Measurements from ENCODE around the gene ZCCHC24. TPM values are rescaled to one million over a fixed set of nuclear protein-coding genes. Genes with fewer than 3 reads are reported as not detected.

Gene ZCCHC24
- total and polyA plus RNA-seq, 2 donors from 2014 or later, result 8.4 to 21.3 TPM

DNA sequence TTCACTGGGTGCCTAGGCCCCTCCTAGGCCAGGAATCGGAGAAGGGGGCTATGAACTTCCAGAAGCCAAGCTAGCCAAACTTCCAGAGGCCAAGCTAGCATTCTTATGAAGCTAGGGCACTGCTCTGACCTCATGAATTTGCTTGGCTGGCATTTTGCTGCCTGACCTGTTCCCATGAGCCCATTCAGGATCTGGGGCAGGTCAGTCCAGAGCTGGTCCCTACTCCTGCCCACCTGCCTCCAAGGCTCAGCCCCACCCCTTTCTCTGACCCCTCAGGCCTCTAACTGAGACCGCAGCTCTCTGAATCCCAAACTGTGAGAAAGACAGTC, 99.4 kb downstream of the ZCCHC24 start:
- Histone ChIP-seq H3K36me3 (ENCODE audit: control insufficient read depth in 2 of 3, insufficient read depth in 3 of 3, low read length in 3 of 3) (peaks cover 0 to 15% (median 2%) of the 10 kb centered on the region in 3 donors), H3K4me1 (ENCODE audit: control insufficient read depth in 2 of 3, insufficient read depth in 2 of 3, low read depth in 1 of 3, low read length in 3 of 3) (peaks cover 0 to 17% (median 5%) of the 10 kb centered on the region in 3 donors), H3K27me3 (ENCODE audit: control insufficient read depth, insufficient read depth, low read length) (no peaks in the 10 kb centered on the region), H3K27ac (ENCODE audit: low read depth in 2 of 2, low read length in 2 of 2) (no peak overlapping the region), H3K9ac (ENCODE audit: low read length in 3 of 3) (no peak overlapping the region), H3K4me3 (ENCODE audit: low read length in 3 of 3) (no peak overlapping the region), H3K9me3 (ENCODE audit: control insufficient read depth in 2 of 3, insufficient read depth in 1 of 3, low read length in 3 of 3) (no peaks in the 10 kb centered on the region)
- intact Hi-C loops (cut with DNase I), result no loop called here
- TF ChIP-seq, protein P1, sequence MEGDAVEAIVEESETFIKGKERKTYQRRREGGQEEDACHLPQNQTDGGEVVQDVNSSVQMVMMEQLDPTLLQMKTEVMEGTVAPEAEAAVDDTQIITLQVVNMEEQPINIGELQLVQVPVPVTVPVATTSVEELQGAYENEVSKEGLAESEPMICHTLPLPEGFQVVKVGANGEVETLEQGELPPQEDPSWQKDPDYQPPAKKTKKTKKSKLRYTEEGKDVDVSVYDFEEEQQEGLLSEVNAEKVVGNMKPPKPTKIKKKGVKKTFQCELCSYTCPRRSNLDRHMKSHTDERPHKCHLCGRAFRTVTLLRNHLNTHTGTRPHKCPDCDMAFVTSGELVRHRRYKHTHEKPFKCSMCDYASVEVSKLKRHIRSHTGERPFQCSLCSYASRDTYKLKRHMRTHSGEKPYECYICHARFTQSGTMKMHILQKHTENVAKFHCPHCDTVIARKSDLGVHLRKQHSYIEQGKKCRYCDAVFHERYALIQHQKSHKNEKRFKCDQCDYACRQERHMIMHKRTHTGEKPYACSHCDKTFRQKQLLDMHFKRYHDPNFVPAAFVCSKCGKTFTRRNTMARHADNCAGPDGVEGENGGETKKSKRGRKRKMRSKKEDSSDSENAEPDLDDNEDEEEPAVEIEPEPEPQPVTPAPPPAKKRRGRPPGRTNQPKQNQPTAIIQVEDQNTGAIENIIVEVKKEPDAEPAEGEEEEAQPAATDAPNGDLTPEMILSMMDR (IDR thresholded peaks at IDR 0.05; ENCODE audit: borderline replicate concordance, extremely low read depth, insufficient read depth), result no peak
- FAIRE-seq (no peak), DNase-seq (peak in 1 of 5 donors; percentile 37)

DNA sequence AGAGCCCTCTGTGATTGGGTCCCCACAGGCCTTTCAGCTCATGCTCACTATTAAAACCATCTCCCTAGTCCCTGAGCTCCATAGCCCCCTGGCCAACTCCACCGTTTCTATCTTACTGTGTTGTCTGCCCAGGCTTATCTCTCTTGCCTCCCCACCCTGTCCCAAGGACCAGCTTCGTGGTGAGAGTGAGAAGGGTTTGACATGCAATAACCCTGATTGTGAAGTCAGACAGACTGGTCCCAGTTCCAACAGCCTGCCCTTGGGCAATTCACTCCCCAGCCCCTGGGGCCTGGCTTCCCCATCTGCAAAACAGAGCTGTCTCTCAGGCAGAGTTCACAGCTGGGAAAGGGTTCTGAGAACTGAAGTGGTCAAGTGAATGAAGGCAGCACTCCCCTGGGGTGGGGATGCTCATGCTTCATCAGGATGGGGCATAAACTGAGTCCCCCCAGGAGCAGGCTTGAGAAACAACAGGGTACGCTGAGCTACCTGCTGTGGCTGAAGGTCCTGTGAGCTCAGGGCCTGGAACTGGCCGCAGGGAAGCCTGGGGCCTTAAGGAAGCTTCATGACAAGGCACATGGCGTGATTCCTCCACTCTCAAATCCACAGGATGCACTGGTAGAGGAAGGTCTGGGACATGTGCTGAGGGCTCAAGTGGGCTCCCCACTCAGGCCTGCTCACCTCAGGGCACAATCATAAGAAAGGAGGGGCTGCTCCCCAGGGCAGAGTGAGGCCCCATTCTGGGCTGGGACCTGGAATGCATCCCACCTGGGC, 100.0 kb downstream of the ZCCHC24 start:
- H3K4me1 ChIP-seq (ENCODE audit: control insufficient read depth in 2 of 3, insufficient read depth in 2 of 3, low read depth in 1 of 3, low read length in 3 of 3), result peaks cover 0 to 17% (median 5%) of the 10 kb centered on the region in 3 donors
- no peaks in the 10 kb centered on the region for H3K27me3 ChIP-seq (ENCODE audit: control insufficient read depth, insufficient read depth, low read length)
- FAIRE-seq, result no peak
- TF ChIP-seq, protein P1 (IDR thresholded peaks at IDR 0.05; ENCODE audit: borderline replicate concordance, extremely low read depth, insufficient read depth), result no peak
- intact Hi-C loops (cut with DNase I), result no loop called here
- H3K9me3 ChIP-seq (ENCODE audit: control insufficient read depth in 2 of 3, insufficient read depth in 1 of 3, low read length in 3 of 3), result no peaks in the 10 kb centered on the region
- no peak overlapping the region for H3K4me3 ChIP-seq (ENCODE audit: low read length in 3 of 3)
- DNase-seq, result peak in 1 of 5 donors; percentile 5
- peaks cover 0 to 9% (median 2%) of the 10 kb centered on the region in 3 donors for H3K36me3 ChIP-seq (ENCODE audit: control insufficient read depth in 2 of 3, insufficient read depth in 3 of 3, low read length in 3 of 3)
- no peak overlapping the region for H3K27ac ChIP-seq (ENCODE audit: low read depth in 2 of 2, low read length in 2 of 2)
- H3K9ac ChIP-seq (ENCODE audit: low read length in 3 of 3), result no peak overlapping the region

DNA sequence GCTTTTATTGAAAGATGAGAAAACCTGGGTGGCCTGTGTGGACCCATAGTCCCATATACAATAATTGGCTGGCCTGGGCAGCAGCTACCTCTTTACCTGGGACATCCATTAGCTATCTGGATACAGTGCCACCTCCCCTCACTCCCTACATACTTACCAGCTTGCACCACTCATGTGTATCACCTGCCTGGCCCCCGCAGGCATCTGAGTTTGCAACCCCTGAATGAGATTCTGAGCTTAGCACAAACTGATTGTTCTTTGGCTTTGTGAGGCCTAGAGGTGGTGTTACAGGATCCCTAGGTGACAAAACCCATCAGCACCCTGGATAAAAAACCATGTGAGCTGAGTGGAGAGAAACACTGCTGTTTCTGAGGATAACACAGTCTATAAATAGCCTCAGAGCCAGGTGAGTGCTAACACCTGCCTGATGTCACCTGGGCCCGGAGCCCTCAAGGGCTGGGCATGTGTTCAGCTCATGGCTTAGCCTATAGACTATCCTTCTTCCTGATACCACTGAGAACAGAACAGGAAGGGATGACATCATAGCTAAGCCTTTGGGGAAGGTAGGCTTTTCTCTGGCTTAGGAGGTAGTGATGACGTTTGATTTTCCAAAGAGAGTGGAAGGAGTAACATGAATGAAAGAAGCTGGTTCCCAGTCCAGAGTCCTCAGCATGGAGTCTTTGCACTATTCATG, 100.8 kb downstream of the ZCCHC24 start:
- Histone ChIP-seq H3K27ac (ENCODE audit: low read depth in 2 of 2, low read length in 2 of 2) (no peak overlapping the region), H3K36me3 (ENCODE audit: control insufficient read depth in 2 of 3, insufficient read depth in 3 of 3, low read length in 3 of 3) (peaks cover 0 to 3% (median 0%) of the 10 kb centered on the region in 3 donors), H3K4me3 (ENCODE audit: low read length in 3 of 3) (no peak overlapping the region), H3K9ac (ENCODE audit: low read length in 3 of 3) (no peak overlapping the region), H3K27me3 (ENCODE audit: control insufficient read depth, insufficient read depth, low read length) (no peaks in the 10 kb centered on the region), H3K4me1 (ENCODE audit: control insufficient read depth in 2 of 3, insufficient read depth in 2 of 3, low read depth in 1 of 3, low read length in 3 of 3) (peaks cover 0 to 17% (median 5%) of the 10 kb centered on the region in 3 donors), H3K9me3 (ENCODE audit: control insufficient read depth in 2 of 3, insufficient read depth in 1 of 3, low read length in 3 of 3) (no peaks in the 10 kb centered on the region)
- TF ChIP-seq, protein P1 (IDR thresholded peaks at IDR 0.05; ENCODE audit: borderline replicate concordance, extremely low read depth, insufficient read depth), result no peak
- FAIRE-seq (no peak), DNase-seq (peak in 1 of 5 donors; percentile 9)
- intact Hi-C loops (cut with DNase I), result no loop called here

Measured in kidney (tissue), 14 donors.